DND-41 (cell line): ENCODE measurements around the gene CTBP2.

ENCODE experiments used
- ATAC-seq: fragments of 200-7000 bp; cut with Tn5 transposase; 3 replicates; pipeline ENCODE4 v1.9.1; 2021; ENCODE audit warnings: low read depth; ENCODE audit not compliant: insufficient read depth
- DNase-seq: peaks from one replicate; pipeline ENCODE4 v3.0.0-alpha.2; 2020
- H2AFZ ChIP-seq: 2 replicates; pipeline ENCODE4 v1.6.0; 2012; ENCODE audit warnings: low read depth, low read length
- H3K27ac ChIP-seq: 2 replicates; pipeline ENCODE4 v1.5.1; 2012; ENCODE audit warnings: low read length, inconsistent platforms
- H3K27me3 ChIP-seq: fragments of 200-600 bp; sonication (generic); 2 replicates; pipeline ENCODE4 v1.6.0; 2012; ENCODE audit warnings: low read length, mild to moderate bottlenecking, inconsistent platforms; ENCODE audit not compliant: insufficient read depth, poor library complexity
- H3K36me3 ChIP-seq: 2 replicates; pipeline ENCODE4 v1.5.1; 2012; ENCODE audit warnings: low read length, inconsistent platforms; ENCODE audit not compliant: insufficient read depth
- H3K4me1 ChIP-seq: 2 replicates; pipeline ENCODE4 v1.5.1; 2012; ENCODE audit warnings: mild to moderate bottlenecking, low read length; ENCODE audit not compliant: insufficient read depth
- H3K4me2 ChIP-seq: 2 replicates; pipeline ENCODE4 v1.6.0; 2012; ENCODE audit warnings: mild to moderate bottlenecking, moderate library complexity, low read length, inconsistent platforms; ENCODE audit not compliant: insufficient read depth
- H3K4me3 ChIP-seq, 2 experiments: fragments of 200-600 bp in 1 of 2; shearing (Covaris generic) in 1 of 2; 2 replicates each; pipeline ENCODE4 v1.5.1; 2012 to 2016; ENCODE audit warnings: inconsistent platforms in 2 of 2, low read length in 2 of 2, mild to moderate bottlenecking in 2 of 2, low read depth in 1 of 2, moderate library complexity in 1 of 2
- H3K79me2 ChIP-seq: 2 replicates; pipeline ENCODE4 v1.6.0; 2012; ENCODE audit warnings: low read length, inconsistent platforms; ENCODE audit not compliant: insufficient read depth
- H3K9ac ChIP-seq: 2 replicates; pipeline ENCODE4 v1.6.0; 2012; ENCODE audit warnings: low read depth, mild to moderate bottlenecking, inconsistent platforms, low read length, moderate library complexity
- H3K9me3 ChIP-seq: 2 replicates; pipeline ENCODE4 v1.5.1; 2012; ENCODE audit warnings: low read length, moderate library complexity, mild to moderate bottlenecking, inconsistent platforms; ENCODE audit not compliant: insufficient read depth, severe bottlenecking
- H4K20me1 ChIP-seq: 2 replicates; pipeline ENCODE4 v1.6.0; 2012; ENCODE audit warnings: low read length; ENCODE audit not compliant: insufficient read depth
- EZH2 ChIP-seq: IDR thresholded peaks from 3 replicates; pipeline ENCODE4 v1.6.1; 2012; ENCODE audit warnings: borderline replicate concordance, low read depth, mild to moderate bottlenecking, moderate library complexity, low read length, inconsistent platforms; ENCODE audit not compliant: severe bottlenecking
- TF ChIP-seq, protein P1 (sequence below): IDR thresholded peaks from 2 replicates; pipeline ENCODE4 v1.5.1; 2012; ENCODE audit warnings: borderline replicate concordance, low read length, moderate library complexity, mild to moderate bottlenecking; ENCODE audit not compliant: poor library complexity, severe bottlenecking; ENCODE audit errors: extremely low read depth

The CTBP2 gene

DNA sequence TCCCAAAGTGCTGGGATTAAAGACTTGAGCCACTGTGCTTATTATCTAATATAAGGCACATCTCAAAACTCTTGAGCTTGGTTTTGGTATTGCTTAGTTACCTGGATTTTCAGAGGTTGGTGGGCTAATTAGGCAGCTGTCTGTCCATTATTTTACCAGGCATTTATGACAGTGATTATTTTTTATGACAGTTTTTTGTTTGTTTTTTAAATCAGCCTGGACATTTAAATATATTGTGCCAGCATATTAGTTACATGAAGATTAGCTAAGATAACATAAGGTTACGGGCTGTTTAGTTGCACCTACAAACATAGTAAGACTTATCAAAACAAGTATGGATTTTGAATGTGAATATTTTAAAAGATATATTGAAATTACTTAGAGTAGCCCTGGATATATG is 221.1 kb downstream of the CTBP2 start:
- H3K9ac ChIP-seq: no peak overlapping the region
- H3K36me3 ChIP-seq: peaks cover 10% of the 10 kb centered on the region
- no peaks in the 10 kb centered on the region for H3K27me3 ChIP-seq
- TF ChIP-seq EZH2: no peak
- TF ChIP-seq, protein P1, sequence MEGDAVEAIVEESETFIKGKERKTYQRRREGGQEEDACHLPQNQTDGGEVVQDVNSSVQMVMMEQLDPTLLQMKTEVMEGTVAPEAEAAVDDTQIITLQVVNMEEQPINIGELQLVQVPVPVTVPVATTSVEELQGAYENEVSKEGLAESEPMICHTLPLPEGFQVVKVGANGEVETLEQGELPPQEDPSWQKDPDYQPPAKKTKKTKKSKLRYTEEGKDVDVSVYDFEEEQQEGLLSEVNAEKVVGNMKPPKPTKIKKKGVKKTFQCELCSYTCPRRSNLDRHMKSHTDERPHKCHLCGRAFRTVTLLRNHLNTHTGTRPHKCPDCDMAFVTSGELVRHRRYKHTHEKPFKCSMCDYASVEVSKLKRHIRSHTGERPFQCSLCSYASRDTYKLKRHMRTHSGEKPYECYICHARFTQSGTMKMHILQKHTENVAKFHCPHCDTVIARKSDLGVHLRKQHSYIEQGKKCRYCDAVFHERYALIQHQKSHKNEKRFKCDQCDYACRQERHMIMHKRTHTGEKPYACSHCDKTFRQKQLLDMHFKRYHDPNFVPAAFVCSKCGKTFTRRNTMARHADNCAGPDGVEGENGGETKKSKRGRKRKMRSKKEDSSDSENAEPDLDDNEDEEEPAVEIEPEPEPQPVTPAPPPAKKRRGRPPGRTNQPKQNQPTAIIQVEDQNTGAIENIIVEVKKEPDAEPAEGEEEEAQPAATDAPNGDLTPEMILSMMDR: no peak
- H4K20me1 ChIP-seq: peaks cover 74% of the 10 kb centered on the region
- no peak overlapping the region for H3K4me3 ChIP-seq
- H3K4me1 ChIP-seq: no peaks in the 10 kb centered on the region
- H3K27ac ChIP-seq: no peak overlapping the region
- no peak overlapping the region for H2AFZ ChIP-seq
- ATAC-seq (no peak), DNase-seq (no peak)
- no peak overlapping the region for H3K4me2 ChIP-seq
- peaks cover 100% of the 10 kb centered on the region for H3K79me2 ChIP-seq
- no peaks in the 10 kb centered on the region for H3K9me3 ChIP-seq

GRCh38 chr10:124936813-124937212 is 223.6 kb downstream of the CTBP2 start:
- TF ChIP-seq, protein P1: no peak
- TF ChIP-seq EZH2: no peak
- peaks cover 2% of the 10 kb centered on the region; the same call in 1 of the 2 replicates for H3K36me3 ChIP-seq
- no peak overlapping the region for H2AFZ ChIP-seq
- H3K4me2 ChIP-seq: no peak overlapping the region
- no peak overlapping the region for H3K27ac ChIP-seq
- no peak overlapping the region for H3K4me3 ChIP-seq
- H4K20me1 ChIP-seq: peaks cover 70% of the 10 kb centered on the region
- no peaks in the 10 kb centered on the region for H3K27me3 ChIP-seq
- DNase-seq (no peak), ATAC-seq (no peak)
- H3K79me2 ChIP-seq: peaks cover 99% of the 10 kb centered on the region
- H3K4me1 ChIP-seq: no peaks in the 10 kb centered on the region
- H3K9me3 ChIP-seq: no peaks in the 10 kb centered on the region
- no peak overlapping the region for H3K9ac ChIP-seq

DNA sequence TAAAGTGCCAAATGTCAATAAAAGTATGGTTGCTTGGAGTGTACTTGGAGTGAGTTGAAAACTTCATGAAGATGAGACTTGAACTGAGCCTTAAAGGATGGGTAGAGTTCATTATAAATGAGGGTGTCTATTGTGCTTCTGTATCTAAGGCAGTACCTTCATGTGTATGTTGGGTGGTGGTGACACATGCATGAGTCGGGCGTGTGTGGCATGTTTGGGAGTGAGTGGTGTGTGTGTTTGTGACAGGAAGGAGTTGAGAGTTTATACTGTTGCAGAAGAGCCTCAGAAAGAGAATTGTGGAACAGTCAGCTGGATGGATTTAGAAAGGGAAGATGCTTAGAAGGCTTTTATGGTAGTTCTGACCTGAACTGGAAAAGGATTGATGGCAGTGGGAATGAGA is 224.4 kb downstream of the CTBP2 start:
- no peak overlapping the region for H3K4me2 ChIP-seq
- ATAC-seq (no peak), DNase-seq (no peak)
- H3K4me1 ChIP-seq: no peaks in the 10 kb centered on the region
- H3K4me3 ChIP-seq: no peak overlapping the region
- H3K27me3 ChIP-seq: no peaks in the 10 kb centered on the region
- H3K9ac ChIP-seq: no peak overlapping the region
- no peaks in the 10 kb centered on the region for H3K9me3 ChIP-seq
- peaks cover 99% of the 10 kb centered on the region for H3K79me2 ChIP-seq
- H2AFZ ChIP-seq: no peak overlapping the region
- TF ChIP-seq, protein P1: no peak
- TF ChIP-seq EZH2: no peak
- peaks cover 75% of the 10 kb centered on the region for H4K20me1 ChIP-seq
- H3K27ac ChIP-seq: no peak overlapping the region
- H3K36me3 ChIP-seq: peaks cover 3% of the 10 kb centered on the region; the same call in 1 of the 2 replicates
